GM23338 (cell line): ENCODE results near the gene SHROOM2. TPM values are rescaled to one million over a fixed set of nuclear protein-coding genes. Genes with fewer than 3 reads are reported as not detected.

ENCODE experiments used
- ATAC-seq: fragments of 200-7000 bp; cut with Tn5 transposase; 3 replicates; pipeline ENCODE4 v1.9.1; 2020
- DNase-seq: peaks from one replicate; pipeline ENCODE4 v3.0.0-alpha.2; 2015; ENCODE audit warnings: low spot score
- H2AFZ ChIP-seq: fragments of 200-600 bp; sonication (generic); 2 replicates; pipeline ENCODE4 v1.8.0; 2016; ENCODE audit warnings: antibody characterized with exemption, mild to moderate bottlenecking, moderate library complexity
- H3F3A ChIP-seq: fragments of 200-600 bp; sonication (generic); replicated peaks from 2 replicates; pipeline ENCODE4 v1.8.0; 2017; ENCODE audit warnings: antibody characterized with exemption, mixed run types, low read depth
- H3K27ac ChIP-seq: fragments of 200-600 bp; sonication (generic); 2 replicates; pipeline ENCODE4 v1.6.1; 2016; ENCODE audit warnings: low read depth
- H3K27me3 ChIP-seq: fragments of 200-600 bp; sonication (generic); 2 replicates; pipeline ENCODE4 v1.8.0; 2016; ENCODE audit warnings: mild to moderate bottlenecking, mixed run types, moderate library complexity; ENCODE audit not compliant: insufficient read depth
- H3K36me3 ChIP-seq: fragments of 200-600 bp; sonication (generic); 2 replicates; pipeline ENCODE4 v1.8.0; 2016; ENCODE audit warnings: mild to moderate bottlenecking; ENCODE audit not compliant: insufficient read depth
- H3K4me1 ChIP-seq: fragments of 200-600 bp; sonication (generic); 2 replicates; pipeline ENCODE4 v1.8.0; 2016; ENCODE audit warnings: mild to moderate bottlenecking, moderate library complexity; ENCODE audit not compliant: insufficient read depth
- H3K4me2 ChIP-seq: fragments of 200-600 bp; sonication (generic); 2 replicates; pipeline ENCODE4 v1.7.1; 2017; ENCODE audit warnings: mixed run types
- H3K4me3 ChIP-seq: fragments of 200-600 bp; sonication (generic); 2 replicates; pipeline ENCODE4 v1.6.1; 2016; ENCODE audit warnings: mixed run types
- H3K79me2 ChIP-seq: fragments of 200-600 bp; sonication (generic); replicated peaks from 2 replicates; pipeline ENCODE4 v1.8.0; 2017; ENCODE audit warnings: mild to moderate bottlenecking; ENCODE audit not compliant: insufficient read depth
- H3K9me2 ChIP-seq: fragments of 200-600 bp; sonication (generic); 2 replicates; pipeline ENCODE4 v1.8.0; 2017; ENCODE audit not compliant: insufficient read depth
- H4K20me1 ChIP-seq: fragments of 200-600 bp; sonication (generic); replicated peaks from 2 replicates; pipeline ENCODE4 v1.8.0; 2017; ENCODE audit warnings: mild to moderate bottlenecking; ENCODE audit not compliant: insufficient read depth
- H3K27ac Mint-ChIP-seq: 2 replicates; pipeline ENCODE4 v1.8.0; 2020; ENCODE audit warnings: inconsistent platforms, mild to moderate bottlenecking, moderate library complexity, mixed read lengths
- H3K27me3 Mint-ChIP-seq: 3 replicates; pipeline ENCODE4 v1.8.0; 2022; ENCODE audit warnings: low read depth, mild to moderate bottlenecking, moderate library complexity, mixed read lengths, inconsistent platforms; ENCODE audit not compliant: insufficient read depth, poor library complexity
- H3K36me3 Mint-ChIP-seq: 3 replicates; pipeline ENCODE4 v1.8.0; 2021; ENCODE audit warnings: low read depth, mild to moderate bottlenecking, inconsistent platforms, moderate library complexity, mixed read lengths
- H3K4me1 Mint-ChIP-seq: 3 replicates; pipeline ENCODE4 v1.8.0; 2020; ENCODE audit warnings: mild to moderate bottlenecking, inconsistent platforms, mixed read lengths
- H3K4me3 Mint-ChIP-seq: 3 replicates; pipeline ENCODE4 v1.8.0; 2021; ENCODE audit warnings: moderate library complexity, mild to moderate bottlenecking, inconsistent platforms, mixed read lengths
- H3K9me3 Mint-ChIP-seq: 3 replicates; pipeline ENCODE4 v1.8.0; 2020; ENCODE audit warnings: moderate library complexity, mild to moderate bottlenecking, inconsistent platforms, mixed read lengths
- CTCF ChIP-seq, 2 experiments: fragments of 200-600 bp in 1 of 2; sonication (generic) in 1 of 2; conservative IDR thresholded peaks; 2 replicates each; pipeline versions ENCODE4 v1.5.1 to v1.6.1; 2016 to 2017; ENCODE audit warnings: antibody characterized with exemption in 2 of 2, low read depth in 2 of 2, mild to moderate bottlenecking in 2 of 2, moderate library complexity in 1 of 2
- ETS1 ChIP-seq: IDR thresholded peaks from 2 replicates; pipeline ENCODE4 v1.6.1; 2016; ENCODE audit warnings: antibody characterized with exemption
- NANOG ChIP-seq: IDR thresholded peaks from 2 replicates; pipeline ENCODE4 v1.6.1; 2016; ENCODE audit warnings: antibody characterized with exemption, borderline replicate concordance
- POLR2AphosphoS5 ChIP-seq: IDR thresholded peaks from 2 replicates; pipeline ENCODE4 v1.6.1; 2016; ENCODE audit warnings: antibody characterized with exemption, low read depth
- ZNF114 ChIP-seq: fragments of 250-450 bp; sonication (Bioruptor Pico); IDR thresholded peaks from 2 replicates; pipeline ENCODE4 v1.5.0; 2020; ENCODE audit warnings: mild to moderate bottlenecking, moderate library complexity
- ZNF331 ChIP-seq: fragments of 250-450 bp; sonication (Bioruptor Pico); IDR thresholded peaks from 2 replicates; pipeline ENCODE4 v1.5.0; 2020; ENCODE audit warnings: low read depth, mild to moderate bottlenecking, moderate library complexity
- ZNF462 ChIP-seq: fragments of 250-450 bp; sonication (Bioruptor Pico); IDR thresholded peaks from 2 replicates; pipeline ENCODE4 v1.5.0; 2020; ENCODE audit warnings: mild to moderate bottlenecking, moderate library complexity
- polyA plus RNA-seq: library from polyadenylated mRNA; unstranded; fragments of >200 nt; fragmentation: Nextera tagmentation; extraction: Ambion mirVana; gene quantifications from 2 replicates; pipeline ENCODE4 v1.2.1, GENCODE V29; 2016
- total RNA-seq: library from RNA; depleted of rRNA; stranded (reverse); fragments of >200 nt; shearing (Covaris generic); gene quantifications from 2 replicates; pipeline ENCODE4 v1.2.3, GENCODE V29; 2014

The SHROOM2 gene
- total and polyA plus RNA-seq, 2 experiments from 2014 or later, result 3.5 to 15.8 TPM

GRCh38 chrX:9835585-9836210 lies 49.5 kb downstream of the SHROOM2 start:
- Histone ChIP-seq H3K27me3 (no peaks in the 10 kb centered on the region), H3F3A (no peaks in the 10 kb centered on the region), H4K20me1 (no peaks in the 10 kb centered on the region), H3K4me3 (no peak overlapping the region), H2AFZ (no peak overlapping the region), H3K27ac (no peak overlapping the region), H3K36me3 (no peaks in the 10 kb centered on the region), H3K4me1 (no peaks in the 10 kb centered on the region; the same call in 1 of the 2 replicates), H3K79me2 (peaks cover 8% of the 10 kb centered on the region), H3K9me2 (no peaks in the 10 kb centered on the region), H3K4me2 (no peak overlapping the region)
- DNase-seq (no peak), ATAC-seq (no peak)
- H3K9me3 Mint-ChIP-seq, result no peaks in the 10 kb centered on the region
- no peak overlapping the region for H3K4me3 Mint-ChIP-seq
- TF ChIP-seq CTCF (conservative IDR thresholded peaks at IDR 0.05; ENCODE audit: low read depth in 2 of 2) (no peak), ZNF462 (CRISPR knock-in tag) (no peak), ZNF331 (CRISPR knock-in tag) (no peak), NANOG (no peak), POLR2AphosphoS5 (no peak), ZNF114 (no peak), ETS1 (no peak)
- H3K27me3 Mint-ChIP-seq, result no peaks in the 10 kb centered on the region
- no peak overlapping the region for H3K27ac Mint-ChIP-seq
- peaks cover 23% of the 10 kb centered on the region for H3K4me1 Mint-ChIP-seq
- H3K36me3 Mint-ChIP-seq, result peaks cover 8% of the 10 kb centered on the region; the same call in 1 of the 3 replicates
